ENCODE measurements around the gene MRPL14. TPM values are rescaled to one million over a fixed set of nuclear protein-coding genes. Genes with fewer than 3 reads are reported as not detected.

MRPL14 gene
- total RNA-seq (2022; extraction: Qiagen RNA extraction) = 56.6 to 72.7 TPM (median 66.3 TPM) in 5 replicates

DNA sequence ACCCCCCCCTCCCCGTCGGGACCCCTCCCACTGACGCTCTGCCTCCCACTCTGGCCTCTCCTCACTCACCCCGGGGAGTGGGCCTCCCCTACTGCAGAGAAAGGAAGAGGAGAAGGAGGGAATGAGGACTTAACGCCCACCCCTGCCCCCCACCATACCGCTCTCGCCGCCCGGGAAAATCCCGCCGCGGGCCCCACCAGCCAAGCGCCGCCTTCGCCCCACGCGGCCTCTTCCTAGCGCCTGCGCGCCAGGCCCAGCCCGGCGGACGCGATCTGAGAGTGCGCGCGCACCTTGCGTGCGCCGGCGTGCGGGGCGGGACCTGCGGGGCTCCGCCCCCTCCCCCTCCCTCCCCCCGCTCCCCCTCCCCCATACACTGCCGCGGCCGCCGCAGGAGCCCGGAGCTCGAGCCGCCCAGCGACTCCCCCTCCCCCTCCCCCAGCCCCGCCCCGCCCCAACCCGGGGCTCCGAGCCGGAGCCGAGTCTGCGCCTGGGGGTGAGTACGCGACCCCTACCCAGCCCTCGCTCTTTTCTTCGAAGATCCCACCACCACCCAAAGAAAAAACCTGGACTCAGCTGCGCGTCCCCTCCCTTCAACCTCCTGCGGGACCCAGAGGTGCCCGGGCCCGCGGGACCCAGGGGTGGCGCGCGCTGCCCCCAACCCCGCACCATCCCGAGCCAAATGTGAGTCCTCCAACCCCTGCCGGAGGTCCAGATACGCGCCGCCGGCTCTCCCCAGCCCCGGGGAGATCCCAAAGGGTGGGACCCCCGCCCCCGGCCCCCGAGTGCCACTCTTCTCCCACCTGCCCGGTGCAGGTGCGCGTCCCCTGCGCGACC lies at the start of gene MRPL14, which contains the start of gene TMEM63B:
TSS of gene MRPL14 (minus strand) at position 267 of the 834 bp plus-strand sequence. CDS start 10,841 bp downstream, outside the sequence.
TSS of gene TMEM63B (plus strand) at position 369 of the 834 bp plus-strand sequence. CDS start 7,031 bp downstream, outside the sequence.

DNA sequence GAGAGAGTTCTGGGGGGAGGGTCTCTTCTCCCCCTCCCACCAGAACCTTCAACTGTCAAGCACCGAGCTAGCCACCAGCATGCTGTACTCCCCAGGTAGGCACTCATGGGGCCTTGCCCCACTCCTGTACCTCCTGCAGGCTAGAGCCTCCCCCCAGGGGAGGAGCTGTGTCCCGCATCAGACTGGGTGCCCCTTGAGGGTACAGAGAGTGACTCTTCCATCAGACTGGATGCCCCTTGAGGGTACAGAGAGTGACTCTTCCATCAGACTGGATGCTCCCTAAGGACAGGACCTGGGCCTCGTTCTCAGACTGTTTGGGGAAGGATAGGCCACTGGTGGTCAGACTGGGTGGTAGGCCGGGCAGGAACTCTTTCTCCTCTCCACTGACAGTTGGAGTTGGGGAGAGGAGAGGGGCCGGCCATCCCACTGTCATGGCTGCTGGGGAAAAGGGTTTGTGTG lies 31.5 kb upstream of the MRPL14 start, which contains the start of gene CAPN11:
TSS of gene CAPN11 (plus strand) at position 51 of the 459 bp plus-strand sequence. CDS start at position 80, 29 bp downstream.

Other genes starting within 250 kb of the MRPL14 start
- gene TMEM63B, start 102 bp upstream of the MRPL14 start, total RNA-seq (2022; extraction: Qiagen RNA extraction) = 11.7 to 16.2 TPM (median 14.1 TPM) in 5 replicates
- gene CAPN11, start 31.4 kb upstream of the MRPL14 start, total RNA-seq (2022; extraction: Qiagen RNA extraction) = 0.05 TPM in 1 of 5 replicates, not detected in the others
- not detected in 5 replicates for gene MYMX, start 89.5 kb upstream of the MRPL14 start, total RNA-seq (2022; extraction: Qiagen RNA extraction)
- gene SLC29A1, start 96.1 kb upstream of the MRPL14 start, total RNA-seq (2022; extraction: Qiagen RNA extraction) = 40.5 to 52.5 TPM (median 48.2 TPM) in 5 replicates
- gene HSP90AB1, start 119.6 kb upstream of the MRPL14 start, total RNA-seq (2022; extraction: Qiagen RNA extraction) = 1,035 to 1,319 TPM (median 1,095 TPM) in 5 replicates
- 55.0 to 66.9 TPM (median 65.8 TPM) in 5 replicates for gene SLC35B2, start 130.1 kb upstream of the MRPL14 start, total RNA-seq (2022; extraction: Qiagen RNA extraction)
- gene NFKBIE, start 138.1 kb upstream of the MRPL14 start, total RNA-seq (2022; extraction: Qiagen RNA extraction) = 5.7 to 8.2 TPM (median 7.0 TPM) in 5 replicates
- 0.08 to 0.18 TPM (median 0.13 TPM) in 5 replicates for gene TMEM151B, start 143.0 kb upstream of the MRPL14 start, total RNA-seq (2022; extraction: Qiagen RNA extraction)
- 5.6 to 8.2 TPM (median 6.8 TPM) in 5 replicates for gene AARS2, start 185.9 kb upstream of the MRPL14 start, total RNA-seq (2022; extraction: Qiagen RNA extraction)
- not detected in 5 replicates for gene SPATS1, start 215.2 kb upstream of the MRPL14 start, total RNA-seq (2022; extraction: Qiagen RNA extraction)

Measured in A549 treated with AZD2906 at 1 μM for 4 hours (cell line).